ENCODE data around the gene UVRAG.

- TF ChIP-seq CTCF (IDR thresholded peaks at IDR 0.05) (no peak), POLR2A (IDR thresholded peaks at IDR 0.05) (no peak), POLR2AphosphoS5 (IDR thresholded peaks at IDR 0.05) (no peak)
Measured at GRCh38 chr11:75872887-75873416, 57.9 kb downstream of the UVRAG start.

Measured in upper lobe of left lung (tissue), 4 donors.